Measurements from ENCODE around the gene CXXC5.

The CXXC5 gene

GRCh38 chr5:139682016-139682975 lies 34.1 kb downstream of the CXXC5 start:
- DNase-seq = no peak

- no peak for DNase-seq
Measured at GRCh38 chr5:139683295-139684271, 35.4 kb downstream of the CXXC5 start.

GRCh38 chr5:139684350-139684880 lies 36.3 kb downstream of the CXXC5 start:
- DNase-seq = no peak

- no peak for DNase-seq
Measured at GRCh38 chr5:139684881-139685749, 37.0 kb downstream of the CXXC5 start.

DNA sequence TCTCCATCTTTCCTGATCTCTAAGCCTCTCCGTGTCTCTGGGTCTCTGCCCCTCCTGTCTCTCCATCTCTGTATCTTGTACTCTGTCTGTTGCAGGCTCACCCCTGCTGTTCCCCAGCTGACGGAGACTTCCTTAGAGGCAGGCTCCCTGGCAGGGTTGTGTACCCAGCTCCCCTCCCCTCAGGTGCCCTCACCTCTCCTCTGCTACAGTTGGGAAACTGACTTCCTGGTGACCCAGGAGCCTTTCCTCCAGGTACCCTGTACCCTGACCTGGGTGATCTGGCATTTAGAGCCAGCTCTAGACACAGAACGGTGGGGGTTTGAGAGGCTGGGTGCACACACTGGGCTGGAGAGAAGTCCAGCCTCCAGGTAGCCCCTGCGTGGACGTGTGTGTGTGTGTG lies 37.7 kb downstream of the CXXC5 start:
- DNase-seq = no peak

GRCh38 chr5:139686356-139686705 lies 38.2 kb downstream of the CXXC5 start:
- no peak for DNase-seq

GRCh38 chr5:139686706-139687441 lies 38.7 kb downstream of the CXXC5 start:
- DNase-seq = no peak

DNA sequence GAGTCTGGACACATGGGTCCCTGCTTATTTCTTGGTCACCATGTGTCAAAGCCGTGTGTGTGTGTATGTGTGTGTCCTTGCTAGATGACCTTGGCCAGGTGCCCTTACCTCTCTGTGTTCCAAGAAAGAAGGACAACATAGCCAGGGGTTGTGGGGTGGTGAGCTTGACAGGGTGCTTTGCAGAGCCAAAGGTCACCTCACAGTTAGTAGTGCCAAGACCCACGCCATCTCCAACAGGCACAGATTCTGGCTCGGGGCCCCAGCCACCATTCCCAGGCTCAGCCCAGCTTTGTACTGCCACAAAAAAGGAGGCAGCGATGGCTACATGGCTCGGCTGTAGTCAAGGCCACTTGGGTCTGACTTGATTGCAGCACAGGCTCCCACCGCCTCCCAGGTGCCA lies 39.5 kb downstream of the CXXC5 start:
- DNase-seq = no peak

GRCh38 chr5:139688088-139688702 lies 40.0 kb downstream of the CXXC5 start:
- no peak for DNase-seq

GRCh38 chr5:139688751-139689372 lies 40.7 kb downstream of the CXXC5 start:
- no peak for DNase-seq

DNA sequence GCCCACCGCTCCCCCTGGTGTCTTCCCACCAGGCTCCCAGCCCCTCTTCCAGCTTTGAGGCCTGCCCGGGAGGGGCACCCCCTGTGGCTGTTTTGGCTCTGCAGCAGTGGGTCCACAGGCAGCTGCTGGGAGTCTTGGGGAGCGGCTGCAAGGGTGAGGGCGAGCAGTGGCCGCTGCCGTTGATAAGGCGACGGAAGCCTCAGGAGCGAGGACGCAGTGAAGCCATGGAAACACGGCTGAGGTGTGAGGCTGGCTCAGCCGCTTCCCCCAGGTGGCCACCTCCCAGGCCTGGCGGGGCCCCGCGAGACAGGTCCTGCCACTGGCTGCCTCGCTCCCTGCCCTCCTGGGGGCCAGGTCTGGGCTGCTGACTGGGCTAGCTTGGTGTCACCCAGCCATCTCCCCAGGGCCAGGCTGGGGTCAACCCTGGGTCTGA lies 41.5 kb downstream of the CXXC5 start:
- DNase-seq = no peak

GRCh38 chr5:139690064-139690802 lies 42.1 kb downstream of the CXXC5 start:
- peak; percentile 23 to 48 for DNase-seq

DNA sequence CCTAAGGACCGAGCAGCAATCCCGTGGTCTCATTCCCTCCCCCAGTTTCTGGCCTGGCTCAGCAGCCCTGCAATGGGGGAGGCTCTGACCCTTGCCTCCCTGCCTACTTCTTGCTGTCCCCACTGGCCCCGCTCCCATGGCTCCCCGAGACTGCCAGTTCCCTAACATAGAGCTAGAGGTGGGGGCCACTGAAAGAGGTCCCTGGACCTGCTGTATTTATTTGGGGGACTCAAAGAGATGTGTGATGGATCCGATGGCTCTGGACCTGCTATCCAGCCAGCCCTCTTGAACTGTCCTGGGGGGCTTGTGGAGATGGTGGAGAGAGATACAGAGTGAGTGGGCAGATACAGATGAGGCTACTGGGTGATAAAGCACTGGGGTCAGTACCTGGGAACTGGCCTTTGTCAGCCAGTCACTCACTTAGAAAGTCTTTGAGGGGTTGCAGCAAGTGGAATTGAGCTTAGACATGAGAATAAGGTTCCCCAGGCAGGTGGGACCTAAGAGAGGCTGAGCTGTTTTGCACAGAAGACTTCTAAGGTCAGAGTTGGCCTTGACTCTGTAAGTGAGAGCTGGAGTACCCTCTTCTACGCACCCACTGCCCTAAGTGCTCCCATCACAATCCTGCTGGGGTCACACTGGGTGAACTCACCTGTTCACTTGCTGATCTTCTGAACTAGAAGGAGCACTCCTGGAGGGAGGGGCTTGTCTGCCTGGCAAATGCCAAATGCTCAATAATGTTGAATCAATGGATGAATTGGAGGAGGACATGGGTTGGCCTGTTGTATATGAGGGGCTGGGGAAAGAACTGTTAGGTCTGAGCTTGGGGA lies 42.9 kb downstream of the CXXC5 start:
- DNase-seq = no peak

GRCh38 chr5:139692148-139692547 lies 44.0 kb downstream of the CXXC5 start:
- no peak for DNase-seq

DNA sequence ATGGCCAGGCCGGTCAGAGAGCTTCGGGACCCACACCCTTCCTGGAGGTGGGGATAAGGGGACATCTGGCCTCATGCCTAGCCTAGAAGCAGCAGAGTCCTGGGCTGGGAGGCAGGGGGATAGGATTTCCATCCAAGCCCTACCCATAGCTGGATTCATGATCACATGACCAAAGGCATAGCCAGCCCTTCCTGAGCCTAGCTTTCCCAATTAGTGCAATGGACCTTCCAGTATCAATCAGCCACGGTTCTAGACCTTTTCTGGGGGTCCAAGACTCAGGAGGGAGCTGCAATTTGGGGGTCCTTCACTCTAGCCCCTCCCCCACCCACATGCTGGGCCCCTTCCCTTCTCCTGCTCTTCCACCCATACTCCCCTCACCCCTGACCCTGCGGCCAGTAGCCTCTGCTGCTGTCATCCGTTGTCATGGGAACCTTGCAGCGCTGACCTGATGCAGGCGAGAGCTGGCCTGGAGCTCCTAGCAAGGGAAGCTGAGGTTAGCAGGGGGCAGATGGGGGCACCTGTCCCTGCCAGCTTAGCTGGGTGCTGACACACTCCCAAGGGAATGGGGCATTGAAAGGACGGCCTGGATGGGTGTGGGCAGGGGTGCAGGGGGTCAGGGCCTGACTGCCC lies 44.6 kb downstream of the CXXC5 start:
- DNase-seq = no peak

GRCh38 chr5:139693676-139694364 lies 45.7 kb downstream of the CXXC5 start:
- no peak for DNase-seq

GRCh38 chr5:139694556-139695177 lies 46.5 kb downstream of the CXXC5 start:
- DNase-seq = no peak
